Endothelial cell of umbilical vein (primary cell): Measurements from ENCODE around the gene SERPINB7. TPM values are rescaled to one million over a fixed set of nuclear protein-coding genes. Genes with fewer than 3 reads are reported as not detected.
A peak's percentile ranks its signal among the peaks of the same experiment; 100 is the strongest.

Experiments
- BruUV-seq: library from RNA; stranded (reverse); fragments of 400-500 nt; replicated peaks from 2 replicates; lab custom pipeline; 2021; lab: Mats Ljungman, UMichigan
- CTCF ChIA-PET: fragments of 300-600, 350-600 bp; sonication (Branson Sonifier 250); formaldehyde crosslinking; loops from one replicate; lab custom pipeline; 2021; ENCODE audit warnings: antibody characterized with exemption, inconsistent platforms; lab: Charles Lee
- POLR2A ChIA-PET: fragments of 300-600, 350-600 bp; sonication (Branson Sonifier 250); formaldehyde crosslinking; loops from one replicate; lab custom pipeline; 2021; ENCODE audit warnings: antibody characterized with exemption, inconsistent platforms; lab: Charles Lee
- DNase-seq: peaks from one replicate; pipeline ENCODE4 v3.0.0-alpha.2; 2011; ENCODE audit warnings: low read depth, low spot score
- FAIRE-seq: peaks from 2 replicates; lab custom pipeline; 2011; peaks lifted over from hg19 to GRCh38; lab: Jason Lieb, UNC
- H2AFZ ChIP-seq: 2 replicates; pipeline ENCODE4 v1.6.0; 2012; ENCODE audit warnings: low read depth, low read length, control low read depth, inconsistent platforms
- H3K27ac ChIP-seq: 2 replicates; pipeline ENCODE4 v1.5.1; 2011; ENCODE audit warnings: low read depth, mild to moderate bottlenecking, control low read depth, low read length, moderate library complexity; ENCODE audit not compliant: insufficient read depth
- H3K27me3 ChIP-seq, 2 experiments: 2 replicates each; pipeline versions ENCODE4 v1.6.0 to v1.6.1; 2011; ENCODE audit warnings: low read length in 2 of 2, mixed read lengths in 1 of 2; ENCODE audit not compliant: control insufficient read depth in 2 of 2, insufficient read depth in 2 of 2
- H3K36me3 ChIP-seq, 2 experiments: 2 replicates in 1 of 2; 3 replicates in 1 of 2; pipeline ENCODE4 v1.5.1; 2011; ENCODE audit warnings: low read length in 2 of 2, mild to moderate bottlenecking in 1 of 2, moderate library complexity in 1 of 2; ENCODE audit not compliant: control insufficient read depth in 2 of 2, insufficient read depth in 2 of 2; ENCODE audit errors: extremely low read depth in 1 of 2
- H3K4me1 ChIP-seq: 3 replicates; pipeline ENCODE4 v1.5.1; 2011; ENCODE audit warnings: mild to moderate bottlenecking, low read length; ENCODE audit not compliant: control insufficient read depth, insufficient read depth; ENCODE audit errors: extremely low read depth
- H3K4me2 ChIP-seq: 2 replicates; pipeline ENCODE4 v1.6.1; 2011; ENCODE audit warnings: low read length, control low read depth, mixed read lengths; ENCODE audit not compliant: insufficient read depth
- H3K4me3 ChIP-seq, 3 experiments: fragments of 200-600 bp in 1 of 3; sonication (generic), shearing (Covaris generic) in 1 of 3; replicated peaks in 1 of 3; 2 replicates each; pipeline ENCODE4 v1.5.1; 2011 to 2016; ENCODE audit warnings: control low read depth in 3 of 3, low read length in 3 of 3, mild to moderate bottlenecking in 2 of 3, inconsistent platforms in 1 of 3, low read depth in 1 of 3, moderate library complexity in 1 of 3; ENCODE audit not compliant: insufficient read depth in 1 of 3
- H3K79me2 ChIP-seq: 2 replicates; pipeline ENCODE4 v1.6.0; 2012; ENCODE audit warnings: low read length, inconsistent platforms; ENCODE audit not compliant: control insufficient read depth, insufficient read depth
- H3K9ac ChIP-seq: replicated peaks from 2 replicates; pipeline ENCODE3; 2011; ENCODE audit warnings: low read length, control low read depth; ENCODE audit not compliant: insufficient read depth; ENCODE audit errors: extremely low read depth
- H3K9me1 ChIP-seq: replicated peaks from 3 replicates; pipeline ENCODE4 v1.6.0; 2011; ENCODE audit warnings: mild to moderate bottlenecking, low read length; ENCODE audit not compliant: control insufficient read depth, insufficient read depth; ENCODE audit errors: extremely low read depth
- H3K9me3 ChIP-seq: replicated peaks from 2 replicates; pipeline ENCODE4 v1.5.1; 2012; ENCODE audit warnings: low read length, inconsistent platforms; ENCODE audit not compliant: control insufficient read depth, insufficient read depth
- H4K20me1 ChIP-seq: replicated peaks from 2 replicates; pipeline ENCODE3; 2011; ENCODE audit warnings: mild to moderate bottlenecking, low read length; ENCODE audit not compliant: control insufficient read depth, insufficient read depth; ENCODE audit errors: extremely low read depth
- CTCF ChIP-seq, 2 donors: IDR thresholded peaks; 1 replicate in 1 of 2; 2 replicates in 1 of 2; pipeline ENCODE4 v1.5.1; 2011; ENCODE audit warnings: low read length in 2 of 2, mild to moderate bottlenecking in 2 of 2, moderate library complexity in 2 of 2, control low read depth in 1 of 2, inconsistent platforms in 1 of 2, low read depth in 1 of 2; ENCODE audit not compliant: insufficient read depth in 1 of 2; ENCODE audit errors: extremely low read depth in 1 of 2
- EZH2 ChIP-seq: IDR thresholded peaks from 2 replicates; pipeline ENCODE4 v1.6.1; 2012; ENCODE audit warnings: borderline replicate concordance, low read depth, mild to moderate bottlenecking, moderate library complexity, low read length, inconsistent platforms; ENCODE audit not compliant: severe bottlenecking
- FOS ChIP-seq: IDR thresholded peaks from 2 replicates; pipeline ENCODE4 v1.6.1; 2011; ENCODE audit warnings: mild to moderate bottlenecking, low read length, moderate library complexity, borderline replicate concordance; ENCODE audit not compliant: insufficient read depth
- GATA2 ChIP-seq: IDR thresholded peaks from 2 replicates; pipeline ENCODE4 v1.7.0; 2011; ENCODE audit warnings: low read depth, mild to moderate bottlenecking, moderate library complexity, mixed read lengths, low read length; ENCODE audit not compliant: insufficient read length, insufficient read depth
- JUN ChIP-seq: IDR thresholded peaks from 2 replicates; pipeline ENCODE4 v1.6.1; 2011; ENCODE audit warnings: borderline replicate concordance, low read depth; ENCODE audit not compliant: insufficient read length, insufficient read depth
- MAX ChIP-seq: IDR thresholded peaks from 2 replicates; pipeline ENCODE4 v1.6.1; 2011; ENCODE audit not compliant: insufficient read depth, insufficient read length
- MYC ChIP-seq: IDR thresholded peaks from one replicate; pipeline ENCODE4 v1.6.1; 2011; ENCODE audit warnings: mild to moderate bottlenecking, low read depth, low read length
- POLR2A ChIP-seq: IDR thresholded peaks from 2 replicates; pipeline ENCODE4 v1.6.1; 2012; ENCODE audit warnings: low read depth, mild to moderate bottlenecking, control low read depth, low read length
- POLR2AphosphoS5 ChIP-seq: IDR thresholded peaks from 2 replicates; pipeline ENCODE4 v1.6.1; 2012; ENCODE audit warnings: low read depth, mild to moderate bottlenecking, control low read depth, low read length, moderate library complexity; ENCODE audit not compliant: insufficient read depth
- dilution Hi-C: fragments of 300-500 bp; cut with MboI; formaldehyde crosslinking; loops from one replicate; pipeline ENCODE4 v1.15.0; 2019; ENCODE audit warnings: low sequenced_read_pairs; ENCODE audit not compliant: extremely low pct_ligation_motif_present
- intact Hi-C: fragments of 100-400 bp; cut with micrococcal nuclease; formaldehyde crosslinking; loops from one replicate; pipeline ENCODE4 v1.10.0; 2022
- polyA plus RNA-seq, 4 experiments: library from polyadenylated mRNA; depleted of rRNA in 3 of 4; stranded (reverse) in 3 of 4; unstranded in 1 of 4; fragments of >200 nt; gene quantifications; 2 replicates each; pipeline versions ENCODE4 v1.2.1 to v1.2.3, GENCODE V29; 2011 to 2012; ENCODE audit warnings: missing spikeins in 1 of 4
- total RNA-seq: library from RNA; stranded (reverse); gene quantifications from 2 replicates; pipeline ENCODE4 v1.2.3, GENCODE V29; 2021

The SERPINB7 gene
- total and polyA plus RNA-seq, 2 donors (not counting 3 experiments of a cell fraction or from before 2014, with no cell fraction given): not detected

- no peaks in the 10 kb centered on the region for H3K4me1 ChIP-seq
- no peaks in the 10 kb centered on the region for H3K27me3 ChIP-seq
- H3K4me2 ChIP-seq: no peak overlapping the region
- ChIA-PET POLR2A (no interaction called here), CTCF (interaction anchor here (2.0 kb wide), 1 partner anchor 86 kb away, joined by 10 read pairs; no protein-coding TSS in a partner anchor)
- H3K27ac ChIP-seq: no peak overlapping the region
- H3K4me3 ChIP-seq: no peak overlapping the region
- H3K9me3 ChIP-seq: no peaks in the 10 kb centered on the region
- intact Hi-C loops: no loop called here
- no peaks in the 10 kb centered on the region for H4K20me1 ChIP-seq
- H3K9ac ChIP-seq: no peak overlapping the region
- H3K9me1 ChIP-seq: no peaks in the 10 kb centered on the region
- DNase-seq (peak; percentile 17), FAIRE-seq (peak; percentile 8)
- H2AFZ ChIP-seq: no peak overlapping the region
- no peaks in the 10 kb centered on the region for H3K36me3 ChIP-seq
- no TSS peak for BruUV-seq
- dilution Hi-C loops: no loop called here
- H3K79me2 ChIP-seq: no peaks in the 10 kb centered on the region
- TF ChIP-seq CTCF (IDR thresholded peaks at IDR 0.05; ENCODE audit: extremely low read depth in 1 of 2, insufficient read depth in 1 of 2, low read depth in 1 of 2, low read length in 2 of 2) (peak; percentile 36 to 44), POLR2AphosphoS5 (no peak), JUN (no peak)
Measured at GRCh38 chr18:63850020-63850419, 74.8 kb downstream of the SERPINB7 start.

GRCh38 chr18:63850636-63851035 lies 75.4 kb downstream of the SERPINB7 start:
- no peak overlapping the region for H3K27ac ChIP-seq
- no peaks in the 10 kb centered on the region for H4K20me1 ChIP-seq
- H3K4me2 ChIP-seq: no peak overlapping the region
- DNase-seq (no peak), FAIRE-seq (no peak)
- dilution Hi-C loops: no loop called here
- no peaks in the 10 kb centered on the region for H3K36me3 ChIP-seq
- no peaks in the 10 kb centered on the region for H3K79me2 ChIP-seq
- H3K4me1 ChIP-seq: no peaks in the 10 kb centered on the region
- POLR2A ChIA-PET: no interaction called here
- no peak for TF ChIP-seq FOS
- no peak for TF ChIP-seq MAX
- TF ChIP-seq GATA2: no peak
- no peak for TF ChIP-seq POLR2A
- no peak for TF ChIP-seq EZH2
- TF ChIP-seq CTCF (IDR thresholded peaks at IDR 0.05; ENCODE audit: extremely low read depth in 1 of 2, insufficient read depth in 1 of 2, low read depth in 1 of 2, low read length in 2 of 2): no peak
- no peak for TF ChIP-seq MYC
- H3K27me3 ChIP-seq: no peaks in the 10 kb centered on the region
- no peaks in the 10 kb centered on the region for H3K9me1 ChIP-seq
- no peak overlapping the region for H3K9ac ChIP-seq
- no peak overlapping the region for H2AFZ ChIP-seq
- no peak overlapping the region for H3K4me3 ChIP-seq
- BruUV-seq: no TSS peak
- intact Hi-C loops: no loop called here
- CTCF ChIA-PET: no interaction called here
- no peaks in the 10 kb centered on the region for H3K9me3 ChIP-seq
